GM18505 (cell line): ENCODE results near the gene LDHD.
"Not testable (repeated sequence)": the region's sequence is repeated elsewhere in the genome, so short reads cannot be mapped to it uniquely, and the experiment has no call there.

Source experiments
- ATAC-seq: cut with Tn5 transposase; IDR thresholded peaks from one replicate; pipeline ENCODE4 v1.9.1; 2021; ENCODE audit not compliant: unreplicated experiment
- POLR2A ChIP-seq: IDR thresholded peaks from 4 replicates; pipeline ENCODE4 v1.6.1; 2011; ENCODE audit warnings: borderline replicate concordance; ENCODE audit not compliant: insufficient read depth, insufficient read length; ENCODE audit errors: extremely low read depth

The LDHD gene

GRCh38 chr16:75116081-75116910 is at the start of gene LDHD:
TSS of gene LDHD (minus strand) at chr16:75116780. CDS start at chr16:75116720, 60 bp downstream.
- ATAC-seq: no peak
- no peak for TF ChIP-seq POLR2A

- no peak for TF ChIP-seq POLR2A
- ATAC-seq: no peak
Measured at GRCh38 chr16:75160386-75160785, 43.8 kb upstream of the LDHD start.

DNA sequence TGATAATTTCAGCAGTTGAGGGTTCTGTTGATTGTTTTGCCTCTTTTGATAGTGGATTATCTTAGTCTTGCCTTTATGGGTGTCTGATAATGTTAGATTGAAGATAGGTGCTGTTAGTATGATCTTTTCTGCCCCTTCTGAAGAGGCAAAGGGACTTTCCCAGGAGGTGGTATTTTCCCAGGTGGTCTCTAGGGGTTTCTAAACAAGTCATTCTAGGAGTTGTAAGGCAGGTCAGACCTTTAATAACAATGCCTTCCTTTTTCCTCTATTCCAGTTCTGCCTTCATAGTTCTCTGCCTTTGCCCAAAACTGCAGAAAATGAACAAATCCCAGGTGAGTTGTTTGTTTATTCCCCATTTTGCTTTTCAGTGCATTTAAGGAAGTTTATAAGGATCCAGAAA is 36.1 kb upstream of the LDHD start:
- no peak for ATAC-seq
- no peak for TF ChIP-seq POLR2A

- ATAC-seq: no peak
- no peak for TF ChIP-seq POLR2A
Measured at GRCh38 chr16:75151798-75152197, 35.2 kb upstream of the LDHD start.

- TF ChIP-seq POLR2A: peak; percentile 62
- peak; percentile 83 for ATAC-seq
Measured at GRCh38 chr16:75148311-75149195, 32.0 kb upstream of the LDHD start, which contains the start of gene ZFP1. TSS of gene ZFP1 (plus strand) at chr16:75148524. CDS start at chr16:75152952, 4,428 bp downstream.

GRCh38 chr16:75147968-75148310 is 31.4 kb upstream of the LDHD start:
- no peak for TF ChIP-seq POLR2A
- no peak for ATAC-seq

DNA sequence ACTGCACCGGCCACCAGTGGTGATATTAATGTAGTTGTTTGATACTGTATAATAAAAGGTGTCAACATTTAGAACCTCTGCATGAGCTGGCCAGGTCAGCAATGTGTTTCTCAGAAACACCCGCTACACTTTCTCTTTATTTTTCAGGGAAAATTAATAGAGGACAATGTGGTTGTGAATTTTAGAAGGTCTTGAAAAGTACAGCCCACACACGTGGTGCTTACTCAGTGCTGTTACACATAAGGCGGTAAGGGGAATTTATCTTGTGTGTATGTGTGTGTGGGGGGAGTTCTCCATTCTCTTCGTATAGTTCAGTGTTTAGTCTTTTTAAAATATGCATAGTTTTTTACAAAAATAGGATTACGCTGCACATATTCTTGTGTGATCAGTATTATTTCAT is 27.4 kb upstream of the LDHD start:
- no peak for ATAC-seq
- TF ChIP-seq POLR2A: no peak

- no peak for ATAC-seq
- TF ChIP-seq POLR2A: no peak
Measured at GRCh38 chr16:75139498-75139897, 22.9 kb upstream of the LDHD start.

DNA sequence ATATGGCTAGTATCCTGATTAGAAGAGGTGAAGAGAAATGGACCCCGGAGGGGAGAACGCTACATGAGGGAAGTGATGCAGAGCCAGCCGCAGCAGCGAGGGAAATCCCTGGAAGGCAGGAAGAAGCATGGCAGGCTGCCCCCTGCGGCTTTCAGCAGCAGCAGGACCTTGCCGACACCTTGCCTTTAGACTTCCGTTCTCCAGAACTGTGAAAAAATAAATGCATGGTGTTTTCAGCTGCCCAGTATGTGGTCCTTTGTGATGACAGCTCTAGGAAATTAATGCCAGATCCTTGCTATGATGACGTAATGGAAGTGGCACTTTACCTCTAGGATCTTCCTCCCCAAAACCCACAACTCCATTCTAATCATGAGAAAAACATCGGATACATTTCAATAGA is 22.1 kb upstream of the LDHD start:
- no peak for TF ChIP-seq POLR2A
- no peak for ATAC-seq

GRCh38 chr16:75138233-75138632 is 21.7 kb upstream of the LDHD start:
- ATAC-seq: no peak
- TF ChIP-seq POLR2A: no peak

- ATAC-seq: no peak
- no peak for TF ChIP-seq POLR2A
Measured at GRCh38 chr16:75131081-75131480, 14.5 kb upstream of the LDHD start.

- TF ChIP-seq POLR2A: no peak
- no peak for ATAC-seq
Measured at GRCh38 chr16:75130150-75130771, 13.7 kb upstream of the LDHD start.

DNA sequence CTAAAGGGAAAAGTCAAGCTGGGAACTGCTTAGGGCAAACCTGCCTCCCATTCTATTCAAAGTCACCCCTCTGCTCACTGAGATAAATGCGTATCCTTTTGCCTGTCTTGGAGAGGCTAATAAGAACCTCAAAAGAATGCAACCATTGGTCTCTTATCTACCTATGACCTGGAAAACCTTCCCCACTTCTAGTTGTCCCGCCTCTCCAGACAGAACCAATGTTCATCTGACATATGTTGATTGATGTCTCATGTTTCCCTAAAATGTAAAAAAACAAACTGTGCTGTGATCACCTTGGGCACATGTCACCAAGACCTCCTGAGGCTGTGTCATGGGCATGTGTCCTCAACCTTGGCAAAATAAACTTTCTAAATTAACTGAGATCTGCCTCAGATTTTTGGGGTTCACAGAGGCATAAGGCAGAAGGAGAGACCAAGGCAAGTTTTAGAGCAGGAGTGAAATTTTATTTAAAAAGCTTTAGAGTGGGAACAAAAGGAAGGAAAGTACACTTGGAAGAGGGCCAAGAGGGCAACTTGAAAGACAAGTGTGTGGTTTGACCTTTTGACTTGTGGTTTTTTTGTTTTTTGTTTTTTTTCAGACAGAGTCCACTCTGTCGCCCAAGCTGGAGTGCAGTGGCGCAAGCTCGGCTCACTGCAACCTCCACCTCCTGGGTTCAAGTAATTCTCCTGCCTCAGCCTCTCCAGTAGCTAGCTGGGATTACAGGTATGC is 13.0 kb upstream of the LDHD start:
- ATAC-seq: not testable (repeated sequence)
